ENCODE data around the gene OR2A12. TPM values are rescaled to one million over a fixed set of nuclear protein-coding genes. Genes with fewer than 3 reads are reported as not detected.

The OR2A12 gene
- polyA plus RNA-seq (2011; rRNA removed) (not detected in 2 replicates), polyA plus RNA-seq (2017; fragmentation: RNase III; extraction: RNeasy Plus Mini Kit Qiagen cat#74134 plus additional on column Dnase treatment) (not detected in 3 replicates), polyA minus RNA-seq (2011; rRNA and poly(A)+ RNA removed) (not detected in 2 replicates)
- polyA plus RNA-seq (2012; cell fraction: cytosol; rRNA removed), result not detected in 2 replicates
- polyA plus RNA-seq (2012; cell fraction: nucleus; rRNA removed), result not detected in 2 replicates

DNA sequence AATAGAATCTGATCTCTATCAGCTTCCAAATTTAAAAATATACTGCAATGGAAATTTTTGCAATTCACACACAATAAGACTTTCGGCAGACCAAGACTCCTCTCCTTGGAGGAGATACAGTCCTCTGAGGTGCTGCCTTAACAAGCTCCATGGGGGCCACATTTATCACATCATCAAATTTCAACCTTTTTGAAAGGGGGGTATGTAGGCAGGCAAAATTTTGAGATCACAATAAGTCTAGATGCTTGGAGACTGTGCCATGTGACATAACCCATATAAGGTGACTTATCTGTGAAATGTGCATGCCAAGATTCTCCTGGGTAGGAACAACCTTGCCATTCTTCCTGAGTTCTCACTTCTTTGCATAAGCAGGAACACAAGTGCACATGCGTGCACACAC lies at the start of gene OR2A12:
TSS of gene OR2A12 (plus strand) at position 301 of the 400 bp plus-strand sequence. CDS start 8,830 bp downstream, outside the sequence.
- no peak within 1 kb of the TSS for H3K4me2 ChIP-seq
- DNase-seq (ENCODE audit: low read depth in 1 of 2, low spot score in 1 of 2) (no peak), FAIRE-seq (no peak), ATAC-seq (no peak)
- no peaks in the 10 kb centered on the region for H3K9me3 ChIP-seq
- ChIA-PET POLR2A (no interaction called here), CTCF (no interaction called here)
- TF ChIP-seq, protein P1, sequence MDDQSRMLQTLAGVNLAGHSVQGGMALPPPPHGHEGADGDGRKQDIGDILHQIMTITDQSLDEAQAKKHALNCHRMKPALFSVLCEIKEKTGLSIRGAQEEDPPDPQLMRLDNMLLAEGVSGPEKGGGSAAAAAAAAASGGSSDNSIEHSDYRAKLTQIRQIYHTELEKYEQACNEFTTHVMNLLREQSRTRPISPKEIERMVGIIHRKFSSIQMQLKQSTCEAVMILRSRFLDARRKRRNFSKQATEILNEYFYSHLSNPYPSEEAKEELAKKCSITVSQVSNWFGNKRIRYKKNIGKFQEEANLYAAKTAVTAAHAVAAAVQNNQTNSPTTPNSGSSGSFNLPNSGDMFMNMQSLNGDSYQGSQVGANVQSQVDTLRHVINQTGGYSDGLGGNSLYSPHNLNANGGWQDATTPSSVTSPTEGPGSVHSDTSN (IDR thresholded peaks at IDR 0.05), result no peak
- 46% methylated on average over 2 of the region's 2 CpGs for WGBS (ENCODE audit: missing lambda C conversion rate)
- no peaks in the 10 kb centered on the region for H3K4me1 ChIP-seq
- H3K27ac ChIP-seq, result no peak within 1 kb of the TSS
- H3K4me3 ChIP-seq, result no peak within 1 kb of the TSS

GRCh38 chr7:144036302-144036885 lies 49.7 kb upstream of the OR2A12 start:
- 81% methylated on average over 1 of the region's 1 CpG for WGBS (ENCODE audit: missing lambda C conversion rate)
- no peak overlapping the region for H3K27ac ChIP-seq

DNA sequence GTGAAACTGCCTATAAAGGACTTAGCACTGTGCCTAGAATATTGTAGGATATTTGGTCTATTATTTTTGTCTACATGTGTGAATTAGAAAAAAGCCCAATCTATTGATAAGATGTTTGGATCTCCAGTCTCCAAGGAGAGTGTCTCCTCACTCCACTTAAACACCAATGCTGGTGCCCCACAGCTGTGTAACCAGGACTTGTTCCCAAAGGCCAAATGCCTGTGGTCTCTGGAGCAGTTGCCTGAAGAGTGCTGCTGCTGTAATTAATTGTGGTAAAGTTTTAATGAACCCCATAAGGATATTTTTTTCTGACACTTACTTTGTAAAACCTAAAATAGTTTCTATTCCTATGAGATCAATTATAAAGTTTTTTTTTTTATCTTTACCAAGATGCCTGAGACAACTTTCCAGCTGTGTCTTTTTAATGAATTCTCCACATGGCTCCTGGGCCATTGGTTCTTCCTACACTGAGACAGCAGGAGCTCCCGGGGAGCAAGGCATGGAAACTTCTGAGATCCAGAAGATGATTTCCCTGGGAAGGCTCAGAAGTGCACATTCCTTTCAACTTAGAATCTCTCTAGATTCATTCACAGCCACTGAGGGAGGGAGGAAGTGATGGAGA lies 48.6 kb upstream of the OR2A12 start:
- Histone ChIP-seq H3K4me3 (no peak overlapping the region), H3K9me3 (no peaks in the 10 kb centered on the region), H3K27ac (no peak overlapping the region), H3K4me1 (no peaks in the 10 kb centered on the region), H3K4me2 (no peak overlapping the region)
- ATAC-seq (no peak), FAIRE-seq (no peak), DNase-seq (ENCODE audit: low read depth in 1 of 2, low spot score in 1 of 2) (no peak)
- WGBS (ENCODE audit: missing lambda C conversion rate), result 50% methylated on average over 1 of the region's 1 CpG
- ChIA-PET POLR2A (no interaction called here), CTCF (interaction anchor here (0.8 to 1.3 kb wide), 2 partner anchors 10 to 300 kb away, joined by 3 to 4 read pairs; no protein-coding TSS in a partner anchor)
- TF ChIP-seq CBX2 (IDR thresholded peaks at IDR 0.05; ENCODE audit: borderline replicate concordance, low read depth) (no peak), HOXB5 (CRISPR knock-in tag; IDR thresholded peaks at IDR 0.05) (no peak), PHF8 (IDR thresholded peaks at IDR 0.05; ENCODE audit: borderline replicate concordance, low read depth) (no peak), FOSB (CRISPR knock-in tag; IDR thresholded peaks at IDR 0.05) (no peak), EHF (CRISPR knock-in tag; IDR thresholded peaks at IDR 0.05) (no peak), ZSCAN20 (CRISPR knock-in tag; IDR thresholded peaks at IDR 0.05) (no peak), TP53 (CRISPR knock-in tag; IDR thresholded peaks at IDR 0.05) (no peak)

More at GRCh38 chr7:144036302-144036885, 49.7 kb upstream of the OR2A12 start:
- no peak for TF ChIP-seq SMC3 (IDR thresholded peaks at IDR 0.05)
- TF ChIP-seq RCOR1 (IDR thresholded peaks at IDR 0.05; ENCODE audit: low read depth, low read length), result no peak
- TF ChIP-seq CHD4 (IDR thresholded peaks at IDR 0.05; ENCODE audit: borderline replicate concordance), result no peak
- TF ChIP-seq USF2 (IDR thresholded peaks at IDR 0.05), result no peak
- no peak for TF ChIP-seq TFCP2L1 (CRISPR knock-in tag; IDR thresholded peaks at IDR 0.05)
- no peak overlapping the region for H3K4me3 ChIP-seq
- ATAC-seq, result no peak
- H3K9me3 ChIP-seq, result no peaks in the 10 kb centered on the region
- H3K4me1 ChIP-seq, result no peaks in the 10 kb centered on the region
- ChIA-PET POLR2A (no interaction called here), CTCF (interaction anchor here (0.6 to 1.3 kb wide), 2 partner anchors 9 to 300 kb away, joined by 3 to 4 read pairs; no protein-coding TSS in a partner anchor)
- no peak overlapping the region for H3K4me2 ChIP-seq
- no peak for FAIRE-seq
- DNase-seq (ENCODE audit: low read depth in 1 of 2, low spot score in 1 of 2), result no peak

GRCh38 chr7:144038887-144039286 lies 47.2 kb upstream of the OR2A12 start:
- FAIRE-seq, result no peak
- no peak for DNase-seq (ENCODE audit: low read depth in 1 of 2, low spot score in 1 of 2)
- ATAC-seq, result no peak
- Histone ChIP-seq H3K27ac (no peak overlapping the region), H3K4me1 (no peaks in the 10 kb centered on the region), H3K9me3 (no peaks in the 10 kb centered on the region), H3K4me2 (no peak overlapping the region), H3K4me3 (no peak overlapping the region)
- POLR2A ChIA-PET, result no interaction called here
- CTCF ChIA-PET, result no interaction called here
- TF ChIP-seq HDAC2 (IDR thresholded peaks at IDR 0.05) (no peak), ZFP36 (IDR thresholded peaks at IDR 0.05; ENCODE audit: borderline replicate concordance, partially characterized antibody) (no peak), SMC3 (IDR thresholded peaks at IDR 0.05) (no peak), PHF8 (IDR thresholded peaks at IDR 0.05; ENCODE audit: borderline replicate concordance, low read depth) (no peak), CBX2 (IDR thresholded peaks at IDR 0.05; ENCODE audit: borderline replicate concordance, low read depth) (no peak), MYC (IDR thresholded peaks at IDR 0.05; ENCODE audit: borderline replicate concordance, low read length) (no peak), RNF2 (IDR thresholded peaks at IDR 0.05; ENCODE audit: borderline replicate concordance, low read depth) (no peak), HMGXB4 (CRISPR knock-in tag; IDR thresholded peaks at IDR 0.05; ENCODE audit: borderline replicate concordance) (no peak), EHF (CRISPR knock-in tag; IDR thresholded peaks at IDR 0.05) (no peak), NR3C1 (IDR thresholded peaks at IDR 0.05) (no peak), ZNF302 (CRISPR knock-in tag; IDR thresholded peaks at IDR 0.05) (no peak), JUNB (IDR thresholded peaks at IDR 0.05) (no peak), HEYL (CRISPR knock-in tag; IDR thresholded peaks at IDR 0.05) (no peak), MAZ (IDR thresholded peaks at IDR 0.05; ENCODE audit: borderline replicate concordance, low read depth, low read length) (no peak), KDM5A (IDR thresholded peaks at IDR 0.05) (no peak), ESRRA (IDR thresholded peaks at IDR 0.05; ENCODE audit: borderline replicate concordance, low read length) (no peak), ZSCAN20 (CRISPR knock-in tag; IDR thresholded peaks at IDR 0.05) (no peak), FOSL2 (IDR thresholded peaks at IDR 0.05) (no peak), FOSL2 (CRISPR knock-in tag; IDR thresholded peaks at IDR 0.05) (no peak)
- WGBS (ENCODE audit: missing lambda C conversion rate), result 21% methylated on average over 4 of the region's 4 CpGs

All from A549 (cell line).